ENCODE data around the gene HTT. TPM values are rescaled to one million over a fixed set of nuclear protein-coding genes. Genes with fewer than 3 reads are reported as not detected.

HTT gene
- polyA plus RNA-seq, 1 donor from 2014 or later, result 10.0 TPM

DNA sequence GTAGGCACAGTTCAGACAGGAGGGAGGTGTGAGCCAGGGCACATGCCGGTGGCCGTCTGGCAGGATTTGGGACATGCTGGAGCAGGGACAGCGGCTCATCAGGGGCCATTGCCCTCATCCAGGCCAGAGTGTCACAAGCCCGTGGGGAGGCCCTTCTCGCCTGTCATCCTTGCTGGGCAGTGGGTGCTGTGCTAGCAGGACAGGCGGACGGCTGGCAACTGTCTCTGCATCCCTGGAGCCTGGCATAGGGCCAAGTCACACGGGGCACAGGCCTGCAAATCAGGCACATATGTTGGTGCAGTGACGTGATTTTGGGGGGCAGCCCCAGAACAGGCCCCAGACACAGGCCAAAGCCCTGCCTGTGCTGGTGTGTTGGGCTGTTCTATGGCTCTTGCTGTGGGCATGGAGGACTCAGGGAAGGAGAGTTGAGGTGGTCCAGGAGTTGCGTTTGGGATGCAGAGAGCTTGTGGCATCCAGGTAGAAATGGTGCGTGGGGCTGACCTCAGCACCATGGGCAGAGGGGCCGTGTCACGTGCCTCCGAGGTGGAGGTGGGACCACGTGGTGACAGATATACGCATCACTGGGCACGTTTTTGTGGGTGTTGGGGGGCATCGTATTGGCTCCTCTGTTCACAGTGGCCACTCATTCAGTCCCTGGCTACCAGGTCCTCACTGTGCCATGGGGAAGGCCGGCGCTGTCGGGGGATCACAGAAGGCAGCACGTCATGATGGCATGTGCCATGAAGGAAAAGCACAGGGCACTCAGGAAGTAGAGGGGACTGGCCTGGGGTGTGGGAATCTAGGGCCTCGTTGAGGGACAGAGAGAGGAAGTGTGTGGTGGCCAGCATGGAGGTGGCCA is 159.9 kb downstream of the HTT start:
- peak overlapping the region in 1 of 3 donors; percentile 72 for H3K27ac Mint-ChIP-seq
- peaks cover 0 to 2% (median 0%) of the 10 kb centered on the region in 3 donors for H3K4me1 Mint-ChIP-seq
- no peaks in the 10 kb centered on the region for H3K9me3 Mint-ChIP-seq
- peaks cover 4% of the 10 kb centered on the region for H3K36me3 Mint-ChIP-seq
- no peak overlapping the region for H3K4me3 Mint-ChIP-seq
- H3K27me3 Mint-ChIP-seq, result no peaks in the 10 kb centered on the region

DNA sequence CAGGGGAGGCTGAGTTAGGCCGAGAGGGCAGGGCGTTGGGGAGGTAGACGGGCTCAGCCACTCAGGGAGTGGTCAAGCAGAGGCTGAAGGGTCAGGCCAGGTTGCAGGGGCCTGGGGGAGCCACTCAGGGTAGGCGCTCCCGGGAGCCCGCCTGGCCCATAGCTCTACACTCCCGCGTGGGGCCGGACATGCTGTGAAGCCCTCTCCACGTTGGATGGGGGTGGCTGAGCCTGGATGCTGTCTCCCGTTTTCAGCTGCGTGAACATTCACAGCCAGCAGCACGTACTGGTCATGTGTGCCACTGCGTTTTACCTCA is 160.5 kb downstream of the HTT start:
- Mint-ChIP-seq H3K4me3 (no peak overlapping the region), H3K9me3 (no peaks in the 10 kb centered on the region), H3K27ac (peak overlapping the region in 1 of 3 donors; percentile 72), H3K36me3 (peaks cover 2% of the 10 kb centered on the region), H3K27me3 (no peaks in the 10 kb centered on the region), H3K4me1 (peaks cover 0 to 2% (median 0%) of the 10 kb centered on the region in 3 donors)

DNA sequence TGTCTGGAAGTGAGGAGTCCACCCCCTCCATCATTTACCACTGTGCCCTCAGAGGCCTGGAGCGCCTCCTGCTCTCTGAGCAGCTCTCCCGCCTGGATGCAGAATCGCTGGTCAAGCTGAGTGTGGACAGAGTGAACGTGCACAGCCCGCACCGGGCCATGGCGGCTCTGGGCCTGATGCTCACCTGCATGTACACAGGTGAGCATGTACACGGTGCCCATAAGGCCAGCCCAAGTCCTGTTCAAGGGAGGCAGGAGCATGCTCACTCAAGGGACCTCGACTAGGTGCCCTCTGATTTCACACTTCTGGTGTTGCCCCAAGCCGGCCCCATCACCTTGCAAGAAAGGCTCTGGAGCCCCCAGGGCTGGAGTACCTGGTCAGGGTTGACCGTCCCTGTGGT is 161.1 kb downstream of the HTT start:
- H3K27me3 Mint-ChIP-seq, result no peaks in the 10 kb centered on the region
- no peaks in the 10 kb centered on the region for H3K9me3 Mint-ChIP-seq
- peaks cover 3% of the 10 kb centered on the region for H3K36me3 Mint-ChIP-seq
- H3K27ac Mint-ChIP-seq, result no peak overlapping the region
- H3K4me3 Mint-ChIP-seq, result no peak overlapping the region
- peaks cover 0 to 2% (median 0%) of the 10 kb centered on the region in 3 donors for H3K4me1 Mint-ChIP-seq

- H3K9me3 Mint-ChIP-seq, result no peaks in the 10 kb centered on the region
- no peaks in the 10 kb centered on the region for H3K27me3 Mint-ChIP-seq
- H3K27ac Mint-ChIP-seq, result no peak overlapping the region
- no peak overlapping the region for H3K4me3 Mint-ChIP-seq
- peaks cover 0 to 2% (median 0%) of the 10 kb centered on the region in 3 donors for H3K4me1 Mint-ChIP-seq
- peaks cover 4% of the 10 kb centered on the region for H3K36me3 Mint-ChIP-seq
Measured at GRCh38 chr4:3236326-3236878, 161.9 kb downstream of the HTT start.

GRCh38 chr4:3237266-3237665 is 162.8 kb downstream of the HTT start:
- Mint-ChIP-seq H3K36me3 (peaks cover 4% of the 10 kb centered on the region), H3K27ac (peak overlapping the region in 1 of 3 donors; percentile 50), H3K4me1 (peaks cover 0 to 4% (median 0%) of the 10 kb centered on the region in 3 donors), H3K27me3 (no peaks in the 10 kb centered on the region), H3K4me3 (no peak overlapping the region), H3K9me3 (no peaks in the 10 kb centered on the region)

DNA sequence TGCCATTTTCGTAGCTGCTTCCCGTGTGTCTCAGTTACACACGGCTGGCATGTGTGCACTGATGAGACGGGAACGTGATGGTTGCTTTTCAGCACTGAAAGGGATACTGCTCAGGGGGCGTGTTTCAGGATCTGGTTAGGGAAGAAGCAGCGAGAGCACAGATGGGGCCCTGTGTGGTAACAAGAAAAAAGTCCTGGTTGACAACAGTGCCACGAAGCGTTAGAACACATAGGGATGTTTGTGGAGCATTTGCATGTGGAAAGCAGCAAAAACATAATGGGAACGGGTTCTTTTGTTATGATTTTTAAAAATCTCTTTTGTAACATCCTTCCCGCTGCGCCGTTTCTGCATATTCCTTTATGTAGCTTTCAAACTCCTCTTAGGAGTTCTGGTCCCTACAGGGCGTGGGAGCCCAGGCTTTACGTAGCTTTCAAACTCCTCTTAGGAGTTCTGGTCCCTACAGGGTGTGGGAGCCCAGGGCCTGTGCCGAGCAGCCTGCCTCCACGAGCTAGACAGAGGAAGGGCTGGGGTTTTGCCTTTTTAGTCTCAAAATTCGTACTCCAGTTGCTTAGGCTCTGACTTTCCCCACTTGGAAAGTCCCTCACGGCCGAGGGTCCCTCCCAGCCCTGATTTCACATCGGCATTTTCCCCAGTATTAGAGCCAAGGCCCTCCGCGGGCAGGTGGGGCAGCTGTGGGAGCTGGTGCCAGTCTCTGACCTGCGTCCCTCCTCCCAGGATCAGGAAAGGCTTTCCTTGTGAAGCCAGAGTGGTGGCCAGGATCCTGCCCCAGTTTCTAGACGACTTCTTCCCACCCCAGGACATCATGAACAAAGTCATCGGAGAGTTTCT is 163.5 kb downstream of the HTT start:
- Mint-ChIP-seq H3K4me3 (peak overlapping the region in 1 of 4 donors; percentile 78), H3K9me3 (no peaks in the 10 kb centered on the region), H3K36me3 (peaks cover 4% of the 10 kb centered on the region), H3K4me1 (peaks cover 0 to 7% (median 0%) of the 10 kb centered on the region in 3 donors), H3K27ac (peak overlapping the region in 1 of 3 donors; percentile 50), H3K27me3 (no peaks in the 10 kb centered on the region)

DNA sequence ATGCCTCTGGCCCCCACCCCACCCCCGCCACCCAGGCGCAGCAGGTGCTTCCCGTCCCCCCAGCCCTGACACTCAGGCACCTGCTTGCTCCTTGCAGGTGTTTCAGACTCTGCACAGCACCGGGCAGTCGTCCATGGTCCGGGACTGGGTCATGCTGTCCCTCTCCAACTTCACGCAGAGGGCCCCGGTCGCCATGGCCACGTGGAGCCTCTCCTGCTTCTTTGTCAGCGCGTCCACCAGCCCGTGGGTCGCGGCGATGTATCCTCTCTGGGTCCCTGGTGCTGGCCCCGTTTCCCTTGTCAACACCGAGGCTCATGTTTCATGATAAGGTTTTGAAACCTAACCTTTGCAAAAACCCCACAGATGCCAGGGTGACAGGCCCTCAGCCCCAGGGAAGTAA is 164.2 kb downstream of the HTT start:
- Mint-ChIP-seq H3K4me1 (peaks cover 2 to 11% (median 2%) of the 10 kb centered on the region in 3 donors), H3K36me3 (peaks cover 4% of the 10 kb centered on the region)

GRCh38 chr4:3239303-3239702 is 164.8 kb downstream of the HTT start:
- Mint-ChIP-seq H3K36me3 (peaks cover 4% of the 10 kb centered on the region), H3K27me3 (no peaks in the 10 kb centered on the region), H3K9me3 (no peaks in the 10 kb centered on the region), H3K4me3 (no peak overlapping the region), H3K4me1 (peaks cover 2 to 11% (median 4%) of the 10 kb centered on the region in 3 donors), H3K27ac (no peak overlapping the region)

More for the DNA sequence above, 164.2 kb downstream of the HTT start:
- H3K4me3 Mint-ChIP-seq, result no peak overlapping the region
- no peaks in the 10 kb centered on the region for H3K27me3 Mint-ChIP-seq
- no peaks in the 10 kb centered on the region for H3K9me3 Mint-ChIP-seq
- H3K27ac Mint-ChIP-seq, result no peak overlapping the region

GRCh38 chr4:3239998-3240920 is 165.8 kb downstream of the HTT start:
- Mint-ChIP-seq H3K27me3 (no peaks in the 10 kb centered on the region), H3K4me3 (no peak overlapping the region), H3K27ac (no peak overlapping the region), H3K9me3 (no peaks in the 10 kb centered on the region), H3K36me3 (peaks cover 4% of the 10 kb centered on the region), H3K4me1 (peaks cover 2 to 8% (median 4%) of the 10 kb centered on the region in 3 donors)

GRCh38 chr4:3240936-3241522 is 166.5 kb downstream of the HTT start:
- peaks cover 4% of the 10 kb centered on the region for H3K36me3 Mint-ChIP-seq
- no peak overlapping the region for H3K27ac Mint-ChIP-seq
- H3K9me3 Mint-ChIP-seq, result no peaks in the 10 kb centered on the region
- H3K27me3 Mint-ChIP-seq, result no peaks in the 10 kb centered on the region
- peaks cover 2 to 8% (median 4%) of the 10 kb centered on the region in 3 donors for H3K4me1 Mint-ChIP-seq
- no peak overlapping the region for H3K4me3 Mint-ChIP-seq

DNA sequence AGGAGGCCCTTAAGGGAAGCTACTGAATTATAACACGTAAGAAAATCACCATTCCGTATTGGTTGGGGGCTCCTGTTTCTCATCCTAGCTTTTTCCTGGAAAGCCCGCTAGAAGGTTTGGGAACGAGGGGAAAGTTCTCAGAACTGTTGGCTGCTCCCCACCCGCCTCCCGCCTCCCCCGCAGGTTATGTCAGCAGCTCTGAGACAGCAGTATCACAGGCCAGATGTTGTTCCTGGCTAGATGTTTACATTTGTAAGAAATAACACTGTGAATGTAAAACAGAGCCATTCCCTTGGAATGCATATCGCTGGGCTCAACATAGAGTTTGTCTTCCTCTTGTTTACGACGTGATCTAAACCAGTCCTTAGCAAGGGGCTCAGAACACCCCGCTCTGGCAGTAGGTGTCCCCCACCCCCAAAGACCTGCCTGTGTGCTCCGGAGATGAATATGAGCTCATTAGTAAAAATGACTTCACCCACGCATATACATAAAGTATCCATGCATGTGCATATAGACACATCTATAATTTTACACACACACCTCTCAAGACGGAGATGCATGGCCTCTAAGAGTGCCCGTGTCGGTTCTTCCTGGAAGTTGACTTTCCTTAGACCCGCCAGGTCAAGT is 167.5 kb downstream of the HTT start:
- Mint-ChIP-seq H3K4me3 (no peak overlapping the region), H3K4me1 (peaks cover 2 to 8% (median 4%) of the 10 kb centered on the region in 3 donors), H3K27ac (no peak overlapping the region), H3K36me3 (peaks cover 4% of the 10 kb centered on the region), H3K27me3 (no peaks in the 10 kb centered on the region), H3K9me3 (no peaks in the 10 kb centered on the region)

GRCh38 chr4:3243136-3243780 is 168.8 kb downstream of the HTT start:
- Mint-ChIP-seq H3K9me3 (no peaks in the 10 kb centered on the region), H3K27ac (peak overlapping the region in 1 of 3 donors; percentile 46), H3K27me3 (no peaks in the 10 kb centered on the region), H3K36me3 (peaks cover 3% of the 10 kb centered on the region), H3K4me1 (peaks cover 2 to 8% (median 4%) of the 10 kb centered on the region in 3 donors), H3K4me3 (peak overlapping the region in 1 of 4 donors; percentile 40)

- H3K27me3 Mint-ChIP-seq, result no peaks in the 10 kb centered on the region
Measured at GRCh38 chr4:3244002-3244401, 169.5 kb downstream of the HTT start.

More at GRCh38 chr4:3244002-3244401, 169.5 kb downstream of the HTT start:
- Mint-ChIP-seq H3K9me3 (no peaks in the 10 kb centered on the region), H3K4me3 (no peak overlapping the region), H3K4me1 (peaks cover 2 to 8% (median 4%) of the 10 kb centered on the region in 3 donors), H3K36me3 (peaks cover 2% of the 10 kb centered on the region), H3K27ac (no peak overlapping the region)

All from IgD-negative memory B cell (primary cell).